Erythroblast (primary cell): ENCODE data around the gene TOMM34.

Source experiments
- DNase-seq, 2 experiments: peaks; one replicate each; lab custom pipeline; 2025; lab: John Stamatoyannopoulos, UW
- GATA1 ChIP-seq: IDR thresholded peaks from 2 replicates; pipeline ENCODE4 v1.6.1; 2011; ENCODE audit warnings: low read depth, mild to moderate bottlenecking, control low read depth, low read length, moderate library complexity
- POLR2A ChIP-seq: IDR thresholded peaks from 2 replicates; pipeline ENCODE4 v1.6.1; 2011; ENCODE audit warnings: mild to moderate bottlenecking, low read length

TOMM34 gene

GRCh38 chr20:44908987-44909871 is 51.0 kb downstream of the TOMM34 start:
- TF ChIP-seq POLR2A (no peak), GATA1 (no peak)
- DNase-seq = peak in 1 of 2 experiments; percentile 32

GRCh38 chr20:44904377-44904776 is 55.8 kb downstream of the TOMM34 start:
- TF ChIP-seq POLR2A (no peak), GATA1 (no peak)
- DNase-seq = no peak

DNA sequence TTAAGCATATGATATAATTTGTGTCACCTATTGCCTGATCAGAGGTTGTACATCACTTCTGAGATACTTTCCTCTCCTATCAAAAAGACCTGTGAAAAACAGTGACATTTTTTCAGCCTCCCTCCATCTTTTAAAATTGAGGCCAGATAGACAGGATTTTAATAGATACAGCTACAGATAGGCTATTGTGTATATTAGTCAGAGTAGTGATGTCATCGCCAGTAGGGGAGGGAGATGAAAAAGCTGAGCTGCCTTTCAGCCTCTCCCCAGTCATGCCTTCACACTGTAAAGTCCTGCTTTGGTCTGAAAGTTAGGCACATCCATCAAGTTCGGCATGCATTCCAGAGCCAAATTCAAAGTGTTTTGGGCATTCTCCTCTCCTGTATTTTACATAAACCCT is 58.2 kb downstream of the TOMM34 start:
- TF ChIP-seq GATA1 = no peak
- no peak for TF ChIP-seq POLR2A
- DNase-seq = peak in 1 of 2 experiments; percentile 41

- TF ChIP-seq POLR2A (no peak), GATA1 (no peak)
- no peak for DNase-seq
These were observed 59.9 kb downstream of the TOMM34 start for GRCh38 chr20:44900231-44900854.

GRCh38 chr20:44897133-44897532 is 63.1 kb downstream of the TOMM34 start:
- TF ChIP-seq POLR2A = no peak
- TF ChIP-seq GATA1 = no peak
- DNase-seq = no peak

DNA sequence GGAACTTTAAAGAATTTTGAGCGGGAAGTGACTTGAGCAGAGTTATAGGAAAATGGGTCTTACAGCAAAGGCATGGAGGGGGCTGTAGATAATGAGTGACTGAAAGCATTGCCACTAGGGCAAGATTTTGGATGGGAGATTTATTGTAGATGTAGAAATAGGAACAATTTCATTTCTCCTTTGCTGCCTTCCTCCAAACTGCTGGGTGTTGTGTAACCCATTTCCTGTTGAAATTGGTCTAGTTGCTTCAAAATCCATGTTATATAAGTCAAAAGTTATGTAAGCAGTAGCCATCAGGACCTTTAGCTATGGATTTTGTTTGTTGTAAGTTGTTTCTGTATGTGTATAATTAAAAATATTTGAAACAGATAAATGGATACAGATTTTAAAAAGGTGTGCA is 63.6 kb downstream of the TOMM34 start:
- DNase-seq = no peak
- TF ChIP-seq GATA1 = no peak
- TF ChIP-seq POLR2A = no peak

DNA sequence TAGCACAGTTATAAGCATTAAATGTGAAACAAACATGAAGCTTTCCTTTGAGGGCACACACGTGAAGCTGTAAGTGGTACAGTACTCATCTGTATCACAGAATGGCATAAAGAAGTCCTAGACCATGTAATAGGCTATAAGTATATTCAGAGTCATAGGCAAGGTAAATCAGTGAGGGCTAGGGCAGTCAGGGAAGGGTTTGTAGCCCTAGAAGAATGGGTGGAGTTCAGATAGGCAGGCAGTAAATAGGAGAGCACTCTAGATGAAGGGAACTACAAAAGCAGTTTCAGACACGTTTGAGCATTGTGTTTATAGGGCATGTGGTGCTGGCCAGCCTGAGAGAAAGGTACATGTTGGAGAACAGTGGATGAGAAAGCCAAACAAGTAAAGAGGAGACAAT is 65.2 kb downstream of the TOMM34 start:
- TF ChIP-seq POLR2A (no peak), GATA1 (no peak)
- no peak for DNase-seq
